ENCODE data around the gene ALOX15B.
A peak's percentile ranks its signal among the peaks of the same experiment; 100 is the strongest.

Gene ALOX15B

GRCh38 chr17:8079291-8080207 is 40.7 kb downstream of the ALOX15B start:
- peak; percentile 61 to 67 (median 66) for DNase-seq (ENCODE audit: low read depth in 3 of 3)

- no peak for DNase-seq (ENCODE audit: low read depth in 3 of 3)
Observed at GRCh38 chr17:8080208-8080798, 41.4 kb downstream of the ALOX15B start.

GRCh38 chr17:8080799-8081219 is 42.0 kb downstream of the ALOX15B start:
- no peak for DNase-seq (ENCODE audit: low read depth in 3 of 3)

GRCh38 chr17:8081876-8082275 is 43.0 kb downstream of the ALOX15B start:
- no peak for DNase-seq (ENCODE audit: low read depth in 3 of 3)

GRCh38 chr17:8082292-8082691 is 43.4 kb downstream of the ALOX15B start:
- DNase-seq (ENCODE audit: low read depth in 3 of 3) = no peak

- no peak for DNase-seq (ENCODE audit: low read depth in 3 of 3)
Observed at GRCh38 chr17:8084250-8084649, 45.4 kb downstream of the ALOX15B start.

- no peak for DNase-seq (ENCODE audit: low read depth in 3 of 3)
Observed at GRCh38 chr17:8087075-8087951, 48.5 kb downstream of the ALOX15B start, which contains the start of gene ALOX12B. Gene ALOX12B, minus strand, starts transcription at chr17:8087716. Its CDS starts 274 bp downstream, at chr17:8087442.

GRCh38 chr17:8087952-8088230 is 49.0 kb downstream of the ALOX15B start:
- no peak for DNase-seq (ENCODE audit: low read depth in 3 of 3)

GRCh38 chr17:8089728-8090127 is 50.9 kb downstream of the ALOX15B start:
- no peak for DNase-seq (ENCODE audit: low read depth in 3 of 3)

- no peak for DNase-seq (ENCODE audit: low read depth in 3 of 3)
Observed at GRCh38 chr17:8091033-8091687, 52.3 kb downstream of the ALOX15B start.

- DNase-seq (ENCODE audit: low read depth in 3 of 3) = no peak
Observed at GRCh38 chr17:8095361-8095760, 56.5 kb downstream of the ALOX15B start.

GRCh38 chr17:8096541-8096940 is 57.7 kb downstream of the ALOX15B start:
- DNase-seq (ENCODE audit: low read depth in 3 of 3) = no peak
